Endothelial cell of umbilical vein (primary cell): Measurements from ENCODE around the gene USP2. TPM values are rescaled to one million over a fixed set of nuclear protein-coding genes. Genes with fewer than 3 reads are reported as not detected.

Experiments
- BruUV-seq: library from RNA; stranded (reverse); fragments of 400-500 nt; replicated peaks from 2 replicates; lab custom pipeline; 2021; lab: Mats Ljungman, UMichigan
- CTCF ChIA-PET: fragments of 300-600, 350-600 bp; sonication (Branson Sonifier 250); formaldehyde crosslinking; loops from one replicate; lab custom pipeline; 2021; ENCODE audit warnings: antibody characterized with exemption, inconsistent platforms; lab: Charles Lee
- POLR2A ChIA-PET: fragments of 300-600, 350-600 bp; sonication (Branson Sonifier 250); formaldehyde crosslinking; loops from one replicate; lab custom pipeline; 2021; ENCODE audit warnings: antibody characterized with exemption, inconsistent platforms; lab: Charles Lee
- DNase-seq: peaks from one replicate; pipeline ENCODE4 v3.0.0-alpha.2; 2011; ENCODE audit warnings: low read depth, low spot score
- FAIRE-seq: peaks from 2 replicates; lab custom pipeline; 2011; peaks lifted over from hg19 to GRCh38; lab: Jason Lieb, UNC
- H2AFZ ChIP-seq: 2 replicates; pipeline ENCODE4 v1.6.0; 2012; ENCODE audit warnings: low read depth, low read length, control low read depth, inconsistent platforms
- H3K27ac ChIP-seq: 2 replicates; pipeline ENCODE4 v1.5.1; 2011; ENCODE audit warnings: low read depth, mild to moderate bottlenecking, control low read depth, low read length, moderate library complexity; ENCODE audit not compliant: insufficient read depth
- H3K27me3 ChIP-seq, 2 experiments: 2 replicates each; pipeline versions ENCODE4 v1.6.0 to v1.6.1; 2011; ENCODE audit warnings: low read length in 2 of 2, mixed read lengths in 1 of 2; ENCODE audit not compliant: control insufficient read depth in 2 of 2, insufficient read depth in 2 of 2
- H3K36me3 ChIP-seq, 2 experiments: 2 replicates in 1 of 2; 3 replicates in 1 of 2; pipeline ENCODE4 v1.5.1; 2011; ENCODE audit warnings: low read length in 2 of 2, mild to moderate bottlenecking in 1 of 2, moderate library complexity in 1 of 2; ENCODE audit not compliant: control insufficient read depth in 2 of 2, insufficient read depth in 2 of 2; ENCODE audit errors: extremely low read depth in 1 of 2
- H3K4me1 ChIP-seq: 3 replicates; pipeline ENCODE4 v1.5.1; 2011; ENCODE audit warnings: mild to moderate bottlenecking, low read length; ENCODE audit not compliant: control insufficient read depth, insufficient read depth; ENCODE audit errors: extremely low read depth
- H3K4me2 ChIP-seq: 2 replicates; pipeline ENCODE4 v1.6.1; 2011; ENCODE audit warnings: low read length, control low read depth, mixed read lengths; ENCODE audit not compliant: insufficient read depth
- H3K4me3 ChIP-seq, 3 experiments: fragments of 200-600 bp in 1 of 3; sonication (generic), shearing (Covaris generic) in 1 of 3; replicated peaks in 1 of 3; 2 replicates each; pipeline ENCODE4 v1.5.1; 2011 to 2016; ENCODE audit warnings: control low read depth in 3 of 3, low read length in 3 of 3, mild to moderate bottlenecking in 2 of 3, inconsistent platforms in 1 of 3, low read depth in 1 of 3, moderate library complexity in 1 of 3; ENCODE audit not compliant: insufficient read depth in 1 of 3
- H3K79me2 ChIP-seq: 2 replicates; pipeline ENCODE4 v1.6.0; 2012; ENCODE audit warnings: low read length, inconsistent platforms; ENCODE audit not compliant: control insufficient read depth, insufficient read depth
- H3K9ac ChIP-seq: replicated peaks from 2 replicates; pipeline ENCODE3; 2011; ENCODE audit warnings: low read length, control low read depth; ENCODE audit not compliant: insufficient read depth; ENCODE audit errors: extremely low read depth
- H3K9me1 ChIP-seq: replicated peaks from 3 replicates; pipeline ENCODE4 v1.6.0; 2011; ENCODE audit warnings: mild to moderate bottlenecking, low read length; ENCODE audit not compliant: control insufficient read depth, insufficient read depth; ENCODE audit errors: extremely low read depth
- H3K9me3 ChIP-seq: replicated peaks from 2 replicates; pipeline ENCODE4 v1.5.1; 2012; ENCODE audit warnings: low read length, inconsistent platforms; ENCODE audit not compliant: control insufficient read depth, insufficient read depth
- H4K20me1 ChIP-seq: replicated peaks from 2 replicates; pipeline ENCODE3; 2011; ENCODE audit warnings: mild to moderate bottlenecking, low read length; ENCODE audit not compliant: control insufficient read depth, insufficient read depth; ENCODE audit errors: extremely low read depth
- EZH2 ChIP-seq: IDR thresholded peaks from 2 replicates; pipeline ENCODE4 v1.6.1; 2012; ENCODE audit warnings: borderline replicate concordance, low read depth, mild to moderate bottlenecking, moderate library complexity, low read length, inconsistent platforms; ENCODE audit not compliant: severe bottlenecking
- FOS ChIP-seq: IDR thresholded peaks from 2 replicates; pipeline ENCODE4 v1.6.1; 2011; ENCODE audit warnings: mild to moderate bottlenecking, low read length, moderate library complexity, borderline replicate concordance; ENCODE audit not compliant: insufficient read depth
- GATA2 ChIP-seq: IDR thresholded peaks from 2 replicates; pipeline ENCODE4 v1.7.0; 2011; ENCODE audit warnings: low read depth, mild to moderate bottlenecking, moderate library complexity, mixed read lengths, low read length; ENCODE audit not compliant: insufficient read length, insufficient read depth
- JUN ChIP-seq: IDR thresholded peaks from 2 replicates; pipeline ENCODE4 v1.6.1; 2011; ENCODE audit warnings: borderline replicate concordance, low read depth; ENCODE audit not compliant: insufficient read length, insufficient read depth
- MAX ChIP-seq: IDR thresholded peaks from 2 replicates; pipeline ENCODE4 v1.6.1; 2011; ENCODE audit not compliant: insufficient read depth, insufficient read length
- MYC ChIP-seq: IDR thresholded peaks from one replicate; pipeline ENCODE4 v1.6.1; 2011; ENCODE audit warnings: mild to moderate bottlenecking, low read depth, low read length
- POLR2A ChIP-seq: IDR thresholded peaks from 2 replicates; pipeline ENCODE4 v1.6.1; 2012; ENCODE audit warnings: low read depth, mild to moderate bottlenecking, control low read depth, low read length
- POLR2AphosphoS5 ChIP-seq: IDR thresholded peaks from 2 replicates; pipeline ENCODE4 v1.6.1; 2012; ENCODE audit warnings: low read depth, mild to moderate bottlenecking, control low read depth, low read length, moderate library complexity; ENCODE audit not compliant: insufficient read depth
- dilution Hi-C: fragments of 300-500 bp; cut with MboI; formaldehyde crosslinking; loops from one replicate; pipeline ENCODE4 v1.15.0; 2019; ENCODE audit warnings: low sequenced_read_pairs; ENCODE audit not compliant: extremely low pct_ligation_motif_present
- intact Hi-C: fragments of 100-400 bp; cut with micrococcal nuclease; formaldehyde crosslinking; loops from one replicate; pipeline ENCODE4 v1.10.0; 2022
- polyA plus RNA-seq, 4 experiments: library from polyadenylated mRNA; depleted of rRNA in 3 of 4; stranded (reverse) in 3 of 4; unstranded in 1 of 4; fragments of >200 nt; gene quantifications; 2 replicates each; pipeline versions ENCODE4 v1.2.1 to v1.2.3, GENCODE V29; 2011 to 2012; ENCODE audit warnings: missing spikeins in 1 of 4
- total RNA-seq: library from RNA; stranded (reverse); gene quantifications from 2 replicates; pipeline ENCODE4 v1.2.3, GENCODE V29; 2021
- TF ChIP-seq, protein P1 (sequence below), 2 donors: IDR thresholded peaks; 1 replicate in 1 of 2; 2 replicates in 1 of 2; pipeline ENCODE4 v1.5.1; 2011; ENCODE audit warnings: low read length in 2 of 2, mild to moderate bottlenecking in 2 of 2, moderate library complexity in 2 of 2, control low read depth in 1 of 2, inconsistent platforms in 1 of 2, low read depth in 1 of 2; ENCODE audit not compliant: insufficient read depth in 1 of 2; ENCODE audit errors: extremely low read depth in 1 of 2

The USP2 gene
- total and polyA plus RNA-seq, 2 donors (not counting 3 experiments of a cell fraction or from before 2014, with no cell fraction given): 0.21 to 1.2 TPM

DNA sequence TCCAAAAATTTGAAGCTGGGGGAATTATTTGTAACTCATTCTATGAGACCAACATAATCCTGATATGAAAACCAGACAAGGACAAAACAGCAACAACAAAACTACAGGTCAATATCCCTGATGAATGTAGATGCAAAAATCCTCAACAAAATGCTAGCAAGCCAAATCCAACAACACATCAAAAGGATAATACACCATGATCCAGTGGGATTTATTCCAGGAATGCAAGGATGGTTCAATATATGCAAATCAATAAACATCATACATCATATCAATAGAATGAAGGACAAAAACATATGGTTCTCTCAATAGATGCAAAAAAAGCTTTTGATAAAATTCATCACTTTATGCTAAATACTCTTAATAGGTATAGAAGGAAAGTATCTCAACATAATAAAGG is 19.4 kb upstream of the USP2 start:
- no peak overlapping the region for H3K4me3 ChIP-seq
- no peaks in the 10 kb centered on the region for H4K20me1 ChIP-seq
- DNase-seq (no peak), FAIRE-seq (no peak)
- dilution Hi-C loops (no loop called here), intact Hi-C loops (no loop called here)
- no peaks in the 10 kb centered on the region for H3K79me2 ChIP-seq
- no peak for TF ChIP-seq EZH2
- TF ChIP-seq GATA2: no peak
- TF ChIP-seq JUN: no peak
- TF ChIP-seq POLR2AphosphoS5: no peak
- no peak for TF ChIP-seq MYC
- no peak for TF ChIP-seq MAX
- TF ChIP-seq FOS: no peak
- TF ChIP-seq POLR2A: no peak
- TF ChIP-seq, protein P1, sequence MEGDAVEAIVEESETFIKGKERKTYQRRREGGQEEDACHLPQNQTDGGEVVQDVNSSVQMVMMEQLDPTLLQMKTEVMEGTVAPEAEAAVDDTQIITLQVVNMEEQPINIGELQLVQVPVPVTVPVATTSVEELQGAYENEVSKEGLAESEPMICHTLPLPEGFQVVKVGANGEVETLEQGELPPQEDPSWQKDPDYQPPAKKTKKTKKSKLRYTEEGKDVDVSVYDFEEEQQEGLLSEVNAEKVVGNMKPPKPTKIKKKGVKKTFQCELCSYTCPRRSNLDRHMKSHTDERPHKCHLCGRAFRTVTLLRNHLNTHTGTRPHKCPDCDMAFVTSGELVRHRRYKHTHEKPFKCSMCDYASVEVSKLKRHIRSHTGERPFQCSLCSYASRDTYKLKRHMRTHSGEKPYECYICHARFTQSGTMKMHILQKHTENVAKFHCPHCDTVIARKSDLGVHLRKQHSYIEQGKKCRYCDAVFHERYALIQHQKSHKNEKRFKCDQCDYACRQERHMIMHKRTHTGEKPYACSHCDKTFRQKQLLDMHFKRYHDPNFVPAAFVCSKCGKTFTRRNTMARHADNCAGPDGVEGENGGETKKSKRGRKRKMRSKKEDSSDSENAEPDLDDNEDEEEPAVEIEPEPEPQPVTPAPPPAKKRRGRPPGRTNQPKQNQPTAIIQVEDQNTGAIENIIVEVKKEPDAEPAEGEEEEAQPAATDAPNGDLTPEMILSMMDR (IDR thresholded peaks at IDR 0.05; ENCODE audit: extremely low read depth in 1 of 2, insufficient read depth in 1 of 2, low read depth in 1 of 2, low read length in 2 of 2): no peak
- no peak overlapping the region for H2AFZ ChIP-seq
- POLR2A ChIA-PET: interaction anchor here (0.6 kb wide), 1 partner anchor 181 kb away, joined by 3 read pairs; no protein-coding TSS in a partner anchor
- H3K9me1 ChIP-seq: no peaks in the 10 kb centered on the region
- no peaks in the 10 kb centered on the region for H3K36me3 ChIP-seq
- peaks cover 0 to 2% of the 10 kb centered on the region in 2 experiments for H3K27me3 ChIP-seq
- H3K9me3 ChIP-seq: no peaks in the 10 kb centered on the region
- CTCF ChIA-PET: interaction anchor here (1.4 kb wide), 1 partner anchor 11 kb away, joined by 3 read pairs; no protein-coding TSS in a partner anchor
- H3K4me2 ChIP-seq: no peak overlapping the region
- no peaks in the 10 kb centered on the region for H3K4me1 ChIP-seq
- H3K9ac ChIP-seq: no peak overlapping the region
- H3K27ac ChIP-seq: no peak overlapping the region
- no TSS peak for BruUV-seq
